CD4-positive, alpha-beta memory T cell (primary cell): ENCODE data around the gene NAP1L1. TPM values are rescaled to one million over a fixed set of nuclear protein-coding genes. Genes with fewer than 3 reads are reported as not detected.

Source experiments
- CTCF ChIA-PET: fragments of 350-600 bp; sonication (Branson Sonifier 250); formaldehyde crosslinking; loops from one replicate; lab custom pipeline; 2021; ENCODE audit warnings: inconsistent platforms; ENCODE audit not compliant: partially characterized antibody; lab: Charles Lee
- POLR2A ChIA-PET: fragments of 350-600 bp; sonication (Branson Sonifier 250); formaldehyde crosslinking; loops from one replicate; lab custom pipeline; 2021; ENCODE audit not compliant: partially characterized antibody; lab: Charles Lee
- DNase-seq, 5 donors: peaks; one replicate each; pipeline versions ENCODE4 v3.0.0 to v3.0.0-alpha.2; 2020 to 2022; ENCODE audit warnings: mixed read lengths in 1 of 5
- H3K27ac ChIP-seq: one replicate; pipeline ENCODE4 v1.7.0; 2013; ENCODE audit warnings: low read depth, low read length
- H3K27me3 ChIP-seq: 2 replicates; pipeline ENCODE4 v1.7.0; 2013; ENCODE audit warnings: mild to moderate bottlenecking, low read length, moderate library complexity; ENCODE audit not compliant: insufficient read depth
- H3K36me3 ChIP-seq: 2 replicates; pipeline ENCODE4 v1.7.0; 2013; ENCODE audit warnings: mild to moderate bottlenecking, low read length, moderate library complexity; ENCODE audit not compliant: insufficient read depth
- H3K4me1 ChIP-seq: 2 replicates; pipeline ENCODE4 v1.7.0; 2013; ENCODE audit warnings: mild to moderate bottlenecking, low read length, moderate library complexity; ENCODE audit not compliant: insufficient read depth
- H3K4me3 ChIP-seq, 2 donors: one replicate each; pipeline ENCODE4 v1.7.0; 2013; ENCODE audit warnings: low read length in 2 of 2, mild to moderate bottlenecking in 1 of 2
- H3K9me3 ChIP-seq, 2 donors: one replicate each; pipeline ENCODE4 v1.7.0; 2013; ENCODE audit warnings: low read length in 2 of 2, control low read depth in 1 of 2; ENCODE audit not compliant: control insufficient read depth in 1 of 2
- H3K27ac Mint-ChIP-seq, 7 donors: one replicate each; pipeline ENCODE4 v1.8.0; 2020 to 2021; ENCODE audit warnings: mixed read lengths in 7 of 7, mild to moderate bottlenecking in 6 of 7, inconsistent platforms in 3 of 7, moderate library complexity in 3 of 7
- H3K27me3 Mint-ChIP-seq, 2 donors: one replicate each; pipeline ENCODE4 v1.8.0; 2020 to 2021; ENCODE audit warnings: mixed read lengths in 2 of 2
- H3K36me3 Mint-ChIP-seq, 2 donors: one replicate each; pipeline ENCODE4 v1.8.0; 2020 to 2021; ENCODE audit warnings: mixed read lengths in 2 of 2, inconsistent platforms in 1 of 2, mild to moderate bottlenecking in 1 of 2
- H3K4me1 Mint-ChIP-seq, 4 donors: one replicate each; pipeline ENCODE4 v1.8.0; 2020 to 2021; ENCODE audit warnings: mixed read lengths in 4 of 4, mild to moderate bottlenecking in 1 of 4
- H3K4me3 Mint-ChIP-seq, 8 donors: one replicate each; pipeline ENCODE4 v1.8.0; 2020 to 2021; ENCODE audit warnings: mixed read lengths in 8 of 8, mild to moderate bottlenecking in 7 of 8, moderate library complexity in 6 of 8, inconsistent platforms in 3 of 8
- H3K9me3 Mint-ChIP-seq, 8 donors: one replicate each; pipeline ENCODE4 v1.8.0; 2020 to 2021; ENCODE audit warnings: mixed read lengths in 8 of 8, mild to moderate bottlenecking in 5 of 8, inconsistent platforms in 3 of 8, moderate library complexity in 1 of 8
- intact Hi-C: fragments of 100-400 bp; cut with micrococcal nuclease; formaldehyde crosslinking; loops from one replicate; pipeline ENCODE4 v1.15.1; 2023
- polyA plus RNA-seq, 2 donors: library from polyadenylated mRNA; unstranded; fragments of 300-500 nt; fragmentation: Illumina TruSeq; gene quantifications; one replicate each; pipeline ENCODE4 v1.2.3, GENCODE V29; 2021
- total RNA-seq, 2 experiments: library from RNA; stranded (reverse); gene quantifications; one replicate each; pipeline ENCODE4 v1.2.3, GENCODE V29; 2021

The NAP1L1 gene
- total and polyA plus RNA-seq, 4 experiments from 2014 or later = 156 to 718 (median 438) TPM

DNA sequence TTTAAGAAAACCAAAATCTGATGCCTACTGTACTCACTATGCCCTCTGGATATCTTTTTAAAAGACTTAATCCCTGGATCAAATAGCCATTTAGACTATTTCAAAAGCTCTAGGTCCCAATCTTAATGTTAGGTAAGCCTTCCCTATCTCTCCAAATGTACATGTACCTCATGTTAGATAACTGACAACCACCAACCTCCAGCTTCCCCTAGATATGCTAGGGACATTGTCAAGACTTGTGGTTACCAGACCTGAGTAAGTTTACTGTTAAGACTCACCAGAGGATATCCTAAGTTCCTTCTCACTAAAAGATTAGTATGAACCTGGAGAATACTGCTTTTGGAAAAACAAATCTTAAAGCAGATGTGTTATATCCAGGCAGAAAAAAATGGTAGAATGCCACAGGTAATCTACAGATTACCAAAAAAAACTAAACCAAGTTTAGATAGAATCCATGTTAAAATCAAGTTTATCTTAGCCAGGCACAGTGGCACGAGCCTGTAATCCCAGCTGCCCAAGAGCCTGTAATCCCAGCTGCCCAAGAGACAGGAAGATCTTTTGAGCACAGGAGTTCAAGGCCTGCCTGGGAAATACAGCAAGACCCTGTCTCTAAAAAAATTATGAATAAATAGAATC lies 9.7 kb downstream of the NAP1L1 start:
- Histone ChIP-seq H3K36me3 (peaks cover 7% of the 10 kb centered on the region), H3K27ac (no peak overlapping the region), H3K4me3 (no peak overlapping the region), H3K9me3 (no peaks in the 10 kb centered on the region), H3K4me1 (peaks cover 46% of the 10 kb centered on the region), H3K27me3 (no peaks in the 10 kb centered on the region)
- peaks cover 46% of the 10 kb centered on the region in 2 donors for H3K36me3 Mint-ChIP-seq
- H3K27ac Mint-ChIP-seq = peak overlapping the region in 1 of 7 donors; percentile 29
- ChIA-PET POLR2A (no interaction called here), CTCF (interaction anchor here (0.9 kb wide), 1 partner anchor 38 kb away, joined by 3 read pairs; no protein-coding TSS in a partner anchor)
- H3K4me3 Mint-ChIP-seq = peak overlapping the region in 1 of 8 donors; percentile 53
- no peaks in the 10 kb centered on the region for H3K27me3 Mint-ChIP-seq
- DNase-seq = no peak
- intact Hi-C loops = no loop called here
- peaks cover 49 to 79% (median 64%) of the 10 kb centered on the region in 4 donors for H3K4me1 Mint-ChIP-seq
- H3K9me3 Mint-ChIP-seq = peaks cover 0 to 7% (median 0%) of the 10 kb centered on the region in 8 donors

DNA sequence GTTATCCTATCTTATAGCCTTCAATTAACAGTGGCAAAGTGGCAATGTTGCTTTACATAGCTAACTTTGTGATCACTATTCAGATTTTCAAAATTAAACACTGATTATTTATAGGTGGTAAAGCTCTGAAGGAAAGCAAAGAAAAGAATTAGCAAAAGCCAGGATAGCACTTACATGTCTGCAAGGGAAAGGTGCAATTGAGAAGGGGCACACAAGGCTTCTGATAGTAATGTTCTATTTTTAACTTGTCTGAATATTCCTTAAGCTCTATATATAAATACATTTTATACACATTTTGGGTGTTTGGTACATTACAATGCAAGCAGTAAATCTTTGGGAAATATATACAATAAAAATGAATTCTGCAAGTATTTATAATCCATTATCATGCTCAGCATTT lies 10.9 kb downstream of the NAP1L1 start:
- Mint-ChIP-seq H3K4me1 (peaks cover 49 to 80% (median 66%) of the 10 kb centered on the region in 4 donors), H3K9me3 (peaks cover 0 to 4% (median 0%) of the 10 kb centered on the region in 8 donors), H3K27ac (no peak overlapping the region), H3K4me3 (peak overlapping the region in 2 of 8 donors; percentile 3 to 7), H3K36me3 (peaks cover 43 to 52% of the 10 kb centered on the region in 2 donors), H3K27me3 (no peaks in the 10 kb centered on the region)
- H3K36me3 ChIP-seq = peaks cover 13% of the 10 kb centered on the region
- H3K27ac ChIP-seq = no peak overlapping the region
- CTCF ChIA-PET = no interaction called here
- no peak for DNase-seq
- no peak overlapping the region for H3K4me3 ChIP-seq
- no peaks in the 10 kb centered on the region for H3K9me3 ChIP-seq
- intact Hi-C loops = no loop called here
- H3K4me1 ChIP-seq = peaks cover 42% of the 10 kb centered on the region
- no peaks in the 10 kb centered on the region for H3K27me3 ChIP-seq
- POLR2A ChIA-PET = no interaction called here

- H3K36me3 Mint-ChIP-seq = peaks cover 48 to 58% of the 10 kb centered on the region in 2 donors
- H3K27ac Mint-ChIP-seq = peak overlapping the region in 1 of 7 donors; percentile 45
- H3K4me3 Mint-ChIP-seq = peak overlapping the region in 1 of 8 donors; percentile 43
- H3K4me1 ChIP-seq = peaks cover 38% of the 10 kb centered on the region
- no peak overlapping the region for H3K27ac ChIP-seq
- H3K9me3 ChIP-seq = no peaks in the 10 kb centered on the region
- H3K4me3 ChIP-seq = no peak overlapping the region
- CTCF ChIA-PET = interaction anchor here (1.4 kb wide), 1 partner anchor 275 kb away, joined by 5 read pairs; the partner anchor contains the start of gene BBS10
- peaks cover 15% of the 10 kb centered on the region for H3K36me3 ChIP-seq
- intact Hi-C loops = no loop called here
- H3K4me1 Mint-ChIP-seq = peaks cover 50 to 84% (median 67%) of the 10 kb centered on the region in 4 donors
- H3K27me3 ChIP-seq = no peaks in the 10 kb centered on the region
- no peaks in the 10 kb centered on the region for H3K27me3 Mint-ChIP-seq
- POLR2A ChIA-PET = no interaction called here
- H3K9me3 Mint-ChIP-seq = no peaks in the 10 kb centered on the region
- no peak for DNase-seq
These were observed 11.9 kb downstream of the NAP1L1 start for GRCh38 chr12:76072568-76072967.

DNA sequence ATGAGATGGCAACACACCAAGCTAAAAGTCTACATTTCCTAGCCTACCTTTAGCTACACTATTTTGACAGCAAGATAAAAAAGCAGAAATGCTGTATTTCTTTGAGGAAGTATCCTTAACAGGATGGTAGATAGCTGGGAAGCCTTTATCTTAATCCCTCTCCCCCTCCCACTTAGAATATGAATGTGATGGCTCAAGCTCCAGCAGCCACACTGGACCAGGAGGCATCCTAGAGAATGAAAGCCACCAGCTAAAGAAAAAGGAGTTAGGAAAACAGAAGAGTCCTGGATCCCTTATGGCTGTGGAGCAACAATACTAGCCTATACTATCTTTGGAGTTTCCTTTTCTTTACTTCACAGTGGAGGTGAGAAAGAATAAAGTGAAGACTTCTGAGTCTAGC lies 15.1 kb downstream of the NAP1L1 start:
- no peak overlapping the region for H3K4me3 ChIP-seq
- H3K4me1 ChIP-seq = peaks cover 7% of the 10 kb centered on the region
- POLR2A ChIA-PET = interaction anchor here (0.8 kb wide), 1 partner anchor 18 kb away, joined by 3 read pairs; no protein-coding TSS in a partner anchor
- H3K27me3 Mint-ChIP-seq = no peaks in the 10 kb centered on the region
- no peak overlapping the region for H3K27ac ChIP-seq
- H3K4me3 Mint-ChIP-seq = peak overlapping the region in 3 of 8 donors; percentile 6 to 25 (median 10)
- no peaks in the 10 kb centered on the region for H3K27me3 ChIP-seq
- intact Hi-C loops = loop anchor here (2.0 kb wide), 1 partner anchor 13 kb away; no protein-coding TSS in a partner anchor
- peaks cover 76 to 81% of the 10 kb centered on the region in 2 donors for H3K36me3 Mint-ChIP-seq
- CTCF ChIA-PET = interaction anchor here (1.1 to 1.3 kb wide), 3 partner anchors 11 to 517 kb away, joined by 3 read pairs; partner anchors contain the start of gene PHLDA1
- no peak for DNase-seq
- peaks cover 0 to 16% (median 13%) of the 10 kb centered on the region in 8 donors for H3K9me3 Mint-ChIP-seq
- H3K9me3 ChIP-seq = peaks cover 0 to 3% of the 10 kb centered on the region in 2 donors
- H3K4me1 Mint-ChIP-seq = peaks cover 37 to 67% (median 48%) of the 10 kb centered on the region in 4 donors
- peaks cover 31% of the 10 kb centered on the region for H3K36me3 ChIP-seq
- peak overlapping the region in 2 of 7 donors; percentile 12 to 50 for H3K27ac Mint-ChIP-seq

DNA sequence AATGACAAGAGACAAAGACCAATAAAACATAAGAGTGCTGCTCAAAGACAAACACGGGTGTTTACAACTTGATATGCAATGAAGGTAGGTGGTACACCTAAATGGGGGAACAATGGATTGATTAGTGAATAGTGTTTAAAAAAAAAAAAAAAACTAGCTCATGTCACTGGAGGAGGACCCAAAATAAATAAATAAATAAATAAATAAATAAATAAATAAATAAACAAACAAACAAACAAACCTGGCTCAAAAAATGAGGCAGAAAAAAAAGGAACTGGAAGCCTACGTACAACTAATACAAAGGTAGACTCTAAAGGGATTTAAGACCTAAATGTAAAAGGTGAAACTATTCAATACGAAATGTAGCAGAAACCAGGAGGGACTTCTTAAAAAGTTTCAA lies 18.6 kb downstream of the NAP1L1 start:
- no peak for DNase-seq
- no peak overlapping the region for H3K4me3 ChIP-seq
- no peak overlapping the region for H3K4me3 Mint-ChIP-seq
- H3K4me1 ChIP-seq = peaks cover 6% of the 10 kb centered on the region
- peaks cover 82 to 89% of the 10 kb centered on the region in 2 donors for H3K36me3 Mint-ChIP-seq
- ChIA-PET CTCF (no interaction called here), POLR2A (interaction anchor here (1.3 kb wide), 1 partner anchor 16 kb away, joined by 3 read pairs; no protein-coding TSS in a partner anchor)
- intact Hi-C loops = no loop called here
- no peaks in the 10 kb centered on the region for H3K27me3 ChIP-seq
- H3K9me3 Mint-ChIP-seq = peaks cover 0 to 21% (median 13%) of the 10 kb centered on the region in 8 donors
- peaks cover 0 to 3% of the 10 kb centered on the region in 2 donors for H3K9me3 ChIP-seq
- H3K27me3 Mint-ChIP-seq = no peaks in the 10 kb centered on the region
- peaks cover 38% of the 10 kb centered on the region for H3K36me3 ChIP-seq
- H3K27ac Mint-ChIP-seq = no peak overlapping the region
- H3K27ac ChIP-seq = no peak overlapping the region
- H3K4me1 Mint-ChIP-seq = peaks cover 23 to 45% (median 30%) of the 10 kb centered on the region in 4 donors

DNA sequence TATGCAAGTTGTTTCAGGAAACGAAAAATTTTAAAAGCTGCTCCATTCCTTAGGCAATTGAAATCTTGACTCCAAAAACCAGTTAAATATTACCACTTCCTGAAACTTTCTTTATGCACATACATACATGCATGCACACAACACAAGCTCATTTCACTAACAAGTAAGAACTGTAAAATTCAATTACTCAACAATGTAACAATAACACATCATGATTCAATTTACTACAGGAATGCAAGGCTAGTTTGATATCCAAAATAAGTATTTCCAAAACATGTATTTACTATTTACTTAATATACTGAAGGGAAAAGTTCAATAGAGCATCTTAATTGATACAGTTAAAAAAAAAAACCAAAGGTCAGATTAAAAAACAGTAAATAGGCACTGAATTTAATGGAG lies 19.6 kb downstream of the NAP1L1 start:
- Mint-ChIP-seq H3K27me3 (no peaks in the 10 kb centered on the region), H3K9me3 (peaks cover 0 to 21% (median 13%) of the 10 kb centered on the region in 8 donors), H3K36me3 (peaks cover 84 to 88% of the 10 kb centered on the region in 2 donors), H3K27ac (peak overlapping the region in 1 of 7 donors; percentile 23), H3K4me3 (peak overlapping the region in 1 of 8 donors; percentile 46), H3K4me1 (peaks cover 21 to 39% (median 27%) of the 10 kb centered on the region in 4 donors)
- POLR2A ChIA-PET = no interaction called here
- Histone ChIP-seq H3K4me3 (no peak overlapping the region), H3K36me3 (peaks cover 43% of the 10 kb centered on the region), H3K4me1 (peaks cover 6% of the 10 kb centered on the region), H3K9me3 (peaks cover 0 to 3% of the 10 kb centered on the region in 2 donors), H3K27me3 (no peaks in the 10 kb centered on the region), H3K27ac (no peak overlapping the region)
- CTCF ChIA-PET = no interaction called here
- DNase-seq = no peak
- intact Hi-C loops = loop anchor here (5.0 kb wide), 1 partner anchor 392 kb away; no protein-coding TSS in a partner anchor

DNA sequence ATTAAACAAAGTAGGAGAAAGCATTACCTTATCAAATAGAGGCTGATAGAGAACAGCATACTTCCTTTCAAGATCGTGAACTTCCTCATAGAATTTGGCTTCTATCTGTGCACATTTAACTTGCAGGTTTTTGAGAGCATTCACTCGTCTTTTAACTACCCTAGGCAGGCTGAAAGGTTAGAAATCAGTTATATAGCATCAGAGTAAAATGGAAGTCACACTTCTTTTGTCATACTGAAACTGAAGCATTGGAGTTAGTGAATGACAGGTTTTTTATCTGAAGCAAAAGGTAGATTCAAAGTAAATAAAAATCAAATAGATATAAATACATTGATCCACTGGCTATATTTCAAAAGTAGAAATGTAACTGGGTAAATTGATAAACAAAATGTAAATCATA lies 24.4 kb downstream of the NAP1L1 start:
- peaks cover 47% of the 10 kb centered on the region for H3K36me3 ChIP-seq
- intact Hi-C loops = loop anchor here (5.0 kb wide), 1 partner anchor 397 kb away; no protein-coding TSS in a partner anchor

More for the DNA sequence above, 24.4 kb downstream of the NAP1L1 start:
- ChIA-PET CTCF (no interaction called here), POLR2A (no interaction called here)
- no peak overlapping the region for H3K4me3 ChIP-seq
- H3K36me3 Mint-ChIP-seq = peaks cover 75 to 78% of the 10 kb centered on the region in 2 donors
- H3K4me1 ChIP-seq = no peaks in the 10 kb centered on the region
- H3K4me3 Mint-ChIP-seq = no peak overlapping the region
- peaks cover 8 to 11% (median 9%) of the 10 kb centered on the region in 4 donors for H3K4me1 Mint-ChIP-seq
- peaks cover 0 to 13% (median 5%) of the 10 kb centered on the region in 8 donors for H3K9me3 Mint-ChIP-seq
- no peak overlapping the region for H3K27ac ChIP-seq
- peak overlapping the region in 1 of 7 donors; percentile 18 for H3K27ac Mint-ChIP-seq
- H3K27me3 Mint-ChIP-seq = no peaks in the 10 kb centered on the region
- H3K27me3 ChIP-seq = no peaks in the 10 kb centered on the region
- DNase-seq = no peak
- no peaks in the 10 kb centered on the region for H3K9me3 ChIP-seq
